WERI-Rb-1 (cell line): ENCODE measurements around the gene DZIP1.
A peak's percentile ranks its signal among the peaks of the same experiment; 100 is the strongest.
"Not testable (repeated sequence)": the region's sequence is repeated elsewhere in the genome, so short reads cannot be mapped to it uniquely, and the experiment has no call there.

Experiments
- DNase-seq: peaks from one replicate; pipeline ENCODE4 v3.0.0-alpha.2; 2020
- H3K27ac ChIP-seq: fragments of 250-450 bp; sonication (Bioruptor Pico); 2 replicates; pipeline ENCODE4 v1.5.1; 2020; ENCODE audit warnings: mild to moderate bottlenecking, moderate library complexity
- H3K27me3 ChIP-seq: fragments of 250-450 bp; sonication (Bioruptor Pico); 2 replicates; pipeline ENCODE4 v1.5.1; 2021; ENCODE audit warnings: mild to moderate bottlenecking, low read depth, moderate library complexity; ENCODE audit not compliant: insufficient read depth, severe bottlenecking
- H3K36me3 ChIP-seq: fragments of 250-450 bp; sonication (Bioruptor Pico); 2 replicates; pipeline ENCODE4 v1.5.1; 2020; ENCODE audit warnings: mild to moderate bottlenecking, moderate library complexity
- H3K4me3 ChIP-seq: 2 replicates; pipeline ENCODE4 v1.5.1; 2011; ENCODE audit warnings: low read depth, mild to moderate bottlenecking, control low read depth, low read length
- H3K9me3 ChIP-seq: fragments of 250-450 bp; sonication (Bioruptor Pico); 2 replicates; pipeline ENCODE4 v1.5.1; 2021; ENCODE audit warnings: mild to moderate bottlenecking, moderate library complexity; ENCODE audit not compliant: severe bottlenecking
- TF ChIP-seq, protein P1 (sequence below): IDR thresholded peaks from 2 replicates; pipeline ENCODE4 v1.5.1; 2011; ENCODE audit warnings: low read depth, mild to moderate bottlenecking, control low read depth, inconsistent platforms, low read length

DZIP1 gene, protein sequence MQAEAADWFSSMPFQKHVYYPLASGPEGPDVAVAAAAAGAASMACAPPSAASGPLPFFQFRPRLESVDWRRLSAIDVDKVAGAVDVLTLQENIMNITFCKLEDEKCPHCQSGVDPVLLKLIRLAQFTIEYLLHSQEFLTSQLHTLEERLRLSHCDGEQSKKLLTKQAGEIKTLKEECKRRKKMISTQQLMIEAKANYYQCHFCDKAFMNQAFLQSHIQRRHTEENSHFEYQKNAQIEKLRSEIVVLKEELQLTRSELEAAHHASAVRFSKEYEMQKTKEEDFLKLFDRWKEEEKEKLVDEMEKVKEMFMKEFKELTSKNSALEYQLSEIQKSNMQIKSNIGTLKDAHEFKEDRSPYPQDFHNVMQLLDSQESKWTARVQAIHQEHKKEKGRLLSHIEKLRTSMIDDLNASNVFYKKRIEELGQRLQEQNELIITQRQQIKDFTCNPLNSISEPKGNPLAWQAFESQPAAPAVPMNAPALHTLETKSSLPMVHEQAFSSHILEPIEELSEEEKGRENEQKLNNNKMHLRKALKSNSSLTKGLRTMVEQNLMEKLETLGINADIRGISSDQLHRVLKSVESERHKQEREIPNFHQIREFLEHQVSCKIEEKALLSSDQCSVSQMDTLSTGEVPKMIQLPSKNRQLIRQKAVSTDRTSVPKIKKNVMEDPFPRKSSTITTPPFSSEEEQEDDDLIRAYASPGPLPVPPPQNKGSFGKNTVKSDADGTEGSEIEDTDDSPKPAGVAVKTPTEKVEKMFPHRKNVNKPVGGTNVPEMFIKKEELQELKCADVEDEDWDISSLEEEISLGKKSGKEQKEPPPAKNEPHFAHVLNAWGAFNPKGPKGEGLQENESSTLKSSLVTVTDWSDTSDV

DNA sequence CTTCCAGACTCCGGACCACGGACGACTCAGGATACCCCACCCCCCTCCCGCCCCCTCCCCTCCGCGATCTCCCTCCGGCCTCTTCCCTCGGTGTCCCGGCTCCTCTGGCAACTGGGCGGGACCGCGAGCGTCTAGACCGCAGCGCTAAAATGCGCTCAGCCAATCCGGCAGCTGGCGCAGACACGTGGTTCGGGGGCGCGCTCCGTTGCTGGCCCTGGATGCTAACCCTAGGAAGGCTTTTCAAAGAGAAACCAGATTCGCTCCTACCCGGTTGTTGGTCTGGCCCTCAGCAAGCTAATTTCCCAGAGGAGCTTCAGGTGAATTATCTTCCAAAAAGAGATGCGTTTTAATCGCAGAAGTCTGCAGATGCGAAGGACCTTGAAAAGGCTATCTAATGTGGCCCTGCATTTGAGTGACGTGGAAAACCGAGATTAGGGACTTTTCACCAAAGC, at the start of gene DZIP1:
DZIP1 (minus strand) TSS at position 106 of the 452 bp plus-strand sequence. CDS start 2,677 bp downstream, outside the sequence.
- H3K4me3 ChIP-seq: peak within 1 kb of the TSS; percentile 89
- H3K27ac ChIP-seq: peak within 1 kb of the TSS; percentile 93
- peak; percentile 98 for DNase-seq
- peaks cover 35% of the 10 kb centered on the region for H3K36me3 ChIP-seq
- no peaks in the 10 kb centered on the region for H3K27me3 ChIP-seq
- H3K9me3 ChIP-seq: no peaks in the 10 kb centered on the region
- TF ChIP-seq, protein P1, sequence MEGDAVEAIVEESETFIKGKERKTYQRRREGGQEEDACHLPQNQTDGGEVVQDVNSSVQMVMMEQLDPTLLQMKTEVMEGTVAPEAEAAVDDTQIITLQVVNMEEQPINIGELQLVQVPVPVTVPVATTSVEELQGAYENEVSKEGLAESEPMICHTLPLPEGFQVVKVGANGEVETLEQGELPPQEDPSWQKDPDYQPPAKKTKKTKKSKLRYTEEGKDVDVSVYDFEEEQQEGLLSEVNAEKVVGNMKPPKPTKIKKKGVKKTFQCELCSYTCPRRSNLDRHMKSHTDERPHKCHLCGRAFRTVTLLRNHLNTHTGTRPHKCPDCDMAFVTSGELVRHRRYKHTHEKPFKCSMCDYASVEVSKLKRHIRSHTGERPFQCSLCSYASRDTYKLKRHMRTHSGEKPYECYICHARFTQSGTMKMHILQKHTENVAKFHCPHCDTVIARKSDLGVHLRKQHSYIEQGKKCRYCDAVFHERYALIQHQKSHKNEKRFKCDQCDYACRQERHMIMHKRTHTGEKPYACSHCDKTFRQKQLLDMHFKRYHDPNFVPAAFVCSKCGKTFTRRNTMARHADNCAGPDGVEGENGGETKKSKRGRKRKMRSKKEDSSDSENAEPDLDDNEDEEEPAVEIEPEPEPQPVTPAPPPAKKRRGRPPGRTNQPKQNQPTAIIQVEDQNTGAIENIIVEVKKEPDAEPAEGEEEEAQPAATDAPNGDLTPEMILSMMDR: no peak

DNA sequence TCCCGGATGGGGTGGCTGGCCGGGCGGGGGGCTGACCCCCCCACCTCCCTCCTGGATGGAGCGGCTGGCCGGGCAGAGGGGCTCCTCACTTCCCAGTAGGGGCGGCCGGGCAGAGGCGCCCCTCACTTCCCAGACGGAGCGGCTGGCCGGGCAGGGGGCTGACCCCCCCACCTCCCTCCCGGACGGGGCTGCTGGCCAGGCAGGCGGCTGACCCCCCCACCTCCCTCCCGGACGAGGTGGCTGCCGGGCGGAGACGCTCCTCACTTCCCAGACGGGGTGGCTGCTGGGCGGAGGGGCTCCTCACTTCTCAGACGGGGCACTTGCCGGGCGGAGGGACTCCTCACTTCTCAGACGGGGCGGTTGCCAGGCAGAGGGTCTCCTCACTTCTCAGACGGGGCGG, 46.5 kb upstream of the DZIP1 start:
- not testable (repeated sequence) for H3K36me3 ChIP-seq, H3K9me3 ChIP-seq, DNase-seq, H3K27me3 ChIP-seq, H3K4me3 ChIP-seq, H3K27ac ChIP-seq

DNA sequence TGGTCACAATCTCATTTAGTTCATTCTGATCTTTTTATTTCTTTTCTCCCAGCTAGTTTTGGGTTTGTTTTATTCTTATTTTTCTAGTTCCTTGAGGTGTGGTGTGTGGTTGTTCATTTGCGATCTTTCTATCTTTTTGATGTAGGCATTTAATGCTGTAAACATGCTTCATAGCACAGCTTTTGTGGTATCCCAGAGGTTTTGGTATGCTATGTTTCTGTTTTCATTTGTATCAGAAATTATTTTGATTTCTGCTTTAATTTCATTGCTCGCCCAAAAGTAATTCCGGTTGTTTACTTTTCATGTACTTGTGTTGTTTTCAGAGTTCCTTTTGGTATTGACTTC, 45.0 kb upstream of the DZIP1 start:
- Histone ChIP-seq H3K9me3 (peaks cover 2% of the 10 kb centered on the region), H3K27ac (no peak overlapping the region), H3K4me3 (no peak overlapping the region), H3K27me3 (no peaks in the 10 kb centered on the region), H3K36me3 (no peaks in the 10 kb centered on the region)
- TF ChIP-seq, protein P1: no peak
- no peak for DNase-seq

DNA sequence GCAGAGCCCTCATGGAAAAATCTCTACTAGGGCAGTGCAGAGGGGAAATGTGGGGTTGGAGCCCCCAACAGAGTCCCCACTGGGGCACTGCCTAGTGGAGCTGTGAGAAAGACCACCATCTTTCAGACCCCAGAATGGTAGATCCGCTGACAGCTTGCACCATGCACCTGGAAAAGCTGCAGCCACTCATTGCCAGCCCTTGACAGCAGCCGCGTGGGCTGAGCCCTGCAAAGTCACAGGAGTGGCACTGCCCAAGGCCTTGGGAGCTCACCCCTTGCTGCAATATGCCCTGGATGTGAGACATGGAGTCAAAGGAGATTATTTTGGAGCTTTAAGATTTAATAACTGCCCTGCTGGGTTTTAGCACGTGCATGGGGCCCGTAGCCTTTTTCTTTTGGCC, 40.5 kb upstream of the DZIP1 start:
- not testable (repeated sequence) for H3K36me3 ChIP-seq, H3K9me3 ChIP-seq, H3K27me3 ChIP-seq, DNase-seq, H3K4me3 ChIP-seq, H3K27ac ChIP-seq

DNA sequence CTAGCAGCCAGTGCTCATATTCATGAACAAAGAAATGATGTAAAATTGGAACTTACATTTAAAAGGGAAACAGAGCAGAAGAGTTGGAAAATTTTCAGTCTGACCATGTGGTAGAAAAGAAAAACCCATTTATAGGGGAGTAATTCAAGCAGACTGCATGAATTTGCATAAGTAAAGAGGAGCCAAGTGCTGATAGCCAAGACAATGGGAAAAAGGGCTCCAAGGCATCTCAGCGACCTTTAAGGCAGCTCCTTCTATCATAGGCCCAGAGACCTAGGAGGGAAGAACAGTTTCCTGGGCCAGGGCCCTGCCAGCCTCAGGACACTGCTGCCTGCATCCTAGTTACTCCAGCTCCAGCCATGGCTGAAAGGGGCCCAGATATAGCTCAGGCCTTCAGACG, 39.9 kb upstream of the DZIP1 start:
- no peak overlapping the region for H3K27ac ChIP-seq
- no peak overlapping the region for H3K4me3 ChIP-seq
- H3K9me3 ChIP-seq: peaks cover 2% of the 10 kb centered on the region
- no peaks in the 10 kb centered on the region for H3K27me3 ChIP-seq
- TF ChIP-seq, protein P1: no peak
- no peak for DNase-seq
- no peaks in the 10 kb centered on the region; the same call in 1 of the 2 replicates for H3K36me3 ChIP-seq

DNA sequence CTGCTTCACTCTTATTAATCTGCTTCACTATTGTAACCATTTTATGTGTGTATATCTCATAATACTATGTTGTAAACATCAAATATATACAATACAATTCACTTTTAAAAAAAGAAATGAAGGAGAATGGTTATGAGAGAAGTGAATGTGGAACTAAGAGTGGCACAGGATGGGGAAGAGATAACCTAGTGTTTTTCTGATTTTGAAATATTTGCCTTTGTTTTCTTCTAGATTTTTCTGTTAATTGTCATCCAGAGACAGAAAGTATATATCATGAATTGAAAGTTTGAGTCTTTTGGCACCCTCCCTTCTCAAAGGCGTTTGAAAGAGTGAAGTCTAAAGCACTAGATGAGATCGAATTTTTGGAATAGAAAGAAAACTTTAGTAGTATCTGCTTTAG, 35.2 kb upstream of the DZIP1 start:
- Histone ChIP-seq H3K36me3 (peaks cover 4% of the 10 kb centered on the region), H3K27me3 (no peaks in the 10 kb centered on the region), H3K27ac (no peak overlapping the region), H3K9me3 (no peaks in the 10 kb centered on the region), H3K4me3 (no peak overlapping the region)
- no peak for DNase-seq
- TF ChIP-seq, protein P1: no peak
